ENCODE measurements around the gene BOLA3. TPM values are rescaled to one million over a fixed set of nuclear protein-coding genes. Genes with fewer than 3 reads are reported as not detected.

Gene BOLA3
- polyA plus RNA-seq (89.1 and 132 TPM in 2 replicates), polyA minus RNA-seq (34.3 and 35.2 TPM in 2 replicates)

DNA sequence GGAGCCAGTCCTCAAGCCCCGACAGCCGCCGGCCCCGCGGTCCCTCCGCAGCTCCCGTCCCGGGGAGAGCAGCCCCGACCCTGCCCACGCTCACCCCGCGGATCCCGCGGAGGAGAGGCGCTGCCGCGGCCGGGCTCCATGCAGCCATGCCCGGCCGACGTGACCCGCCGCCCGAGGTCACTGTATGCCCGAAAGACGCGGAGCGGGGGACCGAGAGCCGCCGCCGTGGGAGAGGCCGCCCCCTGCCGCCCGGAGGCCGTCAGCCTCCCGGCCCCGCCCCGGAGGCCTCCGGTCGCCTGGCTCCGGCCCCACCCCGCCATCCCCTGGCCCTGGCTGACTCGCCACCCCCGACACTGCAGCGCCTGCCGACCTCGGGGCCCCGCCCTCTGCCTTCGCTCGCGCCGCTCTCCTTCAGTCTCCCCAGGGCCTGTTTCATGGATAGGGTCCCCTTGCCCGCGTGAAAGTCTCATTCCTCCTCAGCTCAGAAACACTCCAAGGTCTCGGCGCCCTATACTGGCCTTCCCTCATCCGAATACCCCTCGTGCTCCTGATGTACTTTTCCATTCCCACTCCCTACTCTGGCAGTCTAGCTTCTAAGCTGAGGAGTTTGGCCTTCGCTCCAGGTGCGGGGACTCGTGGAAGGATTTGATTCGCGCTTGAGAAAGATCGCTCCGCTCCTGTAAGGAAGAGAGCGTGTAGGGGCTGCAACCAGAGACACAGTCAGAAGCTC lies at the start of gene BOLA3:
Gene BOLA3, minus strand, starts transcription at position 186 of the 730 bp plus-strand sequence. Its CDS starts 38 bp downstream, at position 148.
- Histone ChIP-seq H3K9ac (ENCODE audit: low read length) (peak within 1 kb of the TSS; percentile 76), H3K9me3 (ENCODE audit: low read length) (no peaks in the 10 kb centered on the region), H3K36me3 (ENCODE audit: insufficient read depth, low read length) (peaks cover 3% of the 10 kb centered on the region), H3F3A (ENCODE audit: insufficient read depth, low read length, poor library complexity, severe bottlenecking) (no peaks in the 10 kb centered on the region), H3K27me3 (ENCODE audit: insufficient read depth, low read depth, low read length) (no peaks in the 10 kb centered on the region), H3K79me2 (replicated peaks; ENCODE audit: insufficient read depth, low read length) (peaks cover 16% of the 10 kb centered on the region), H3K9me2 (ENCODE audit: insufficient read depth, low read length) (no peaks in the 10 kb centered on the region), H2AFZ (ENCODE audit: low read depth, low read length) (peak within 1 kb of the TSS; percentile 56), H3K27ac (ENCODE audit: low read length) (peak within 1 kb of the TSS; percentile 72), H4K20me1 (ENCODE audit: insufficient read depth) (no peaks in the 10 kb centered on the region), H3K4me3 (ENCODE audit: low read length) (peak within 1 kb of the TSS; percentile 94), H3K4me2 (ENCODE audit: low read length) (peak within 1 kb of the TSS; percentile 94)
- TF ChIP-seq EZH2 (IDR thresholded peaks at IDR 0.05; ENCODE audit: borderline replicate concordance, insufficient read depth, low read length, poor library complexity, severe bottlenecking), result no peak
- TF ChIP-seq POLR2AphosphoS5 (IDR thresholded peaks at IDR 0.05), result peak; percentile 21
- TF ChIP-seq RAD21 (conservative IDR thresholded peaks at IDR 0.05), result peak; percentile 75
- no peak for TF ChIP-seq TAF1 (IDR thresholded peaks at IDR 0.05; ENCODE audit: low read depth)
- TF ChIP-seq MXI1 (conservative IDR thresholded peaks at IDR 0.05; ENCODE audit: poor library complexity, severe bottlenecking), result peak; percentile 90
- TF ChIP-seq SMC3 (conservative IDR thresholded peaks at IDR 0.05; ENCODE audit: poor library complexity), result peak; percentile 77
- TF ChIP-seq, protein P1, sequence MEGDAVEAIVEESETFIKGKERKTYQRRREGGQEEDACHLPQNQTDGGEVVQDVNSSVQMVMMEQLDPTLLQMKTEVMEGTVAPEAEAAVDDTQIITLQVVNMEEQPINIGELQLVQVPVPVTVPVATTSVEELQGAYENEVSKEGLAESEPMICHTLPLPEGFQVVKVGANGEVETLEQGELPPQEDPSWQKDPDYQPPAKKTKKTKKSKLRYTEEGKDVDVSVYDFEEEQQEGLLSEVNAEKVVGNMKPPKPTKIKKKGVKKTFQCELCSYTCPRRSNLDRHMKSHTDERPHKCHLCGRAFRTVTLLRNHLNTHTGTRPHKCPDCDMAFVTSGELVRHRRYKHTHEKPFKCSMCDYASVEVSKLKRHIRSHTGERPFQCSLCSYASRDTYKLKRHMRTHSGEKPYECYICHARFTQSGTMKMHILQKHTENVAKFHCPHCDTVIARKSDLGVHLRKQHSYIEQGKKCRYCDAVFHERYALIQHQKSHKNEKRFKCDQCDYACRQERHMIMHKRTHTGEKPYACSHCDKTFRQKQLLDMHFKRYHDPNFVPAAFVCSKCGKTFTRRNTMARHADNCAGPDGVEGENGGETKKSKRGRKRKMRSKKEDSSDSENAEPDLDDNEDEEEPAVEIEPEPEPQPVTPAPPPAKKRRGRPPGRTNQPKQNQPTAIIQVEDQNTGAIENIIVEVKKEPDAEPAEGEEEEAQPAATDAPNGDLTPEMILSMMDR (IDR thresholded peaks at IDR 0.05; ENCODE audit: poor library complexity, severe bottlenecking), result peak; percentile 79
- TF ChIP-seq REST (IDR thresholded peaks at IDR 0.05; ENCODE audit: borderline replicate concordance), result peak; percentile 21
- TF ChIP-seq EP300 (conservative IDR thresholded peaks at IDR 0.05; ENCODE audit: poor library complexity, severe bottlenecking), result no peak

DNA sequence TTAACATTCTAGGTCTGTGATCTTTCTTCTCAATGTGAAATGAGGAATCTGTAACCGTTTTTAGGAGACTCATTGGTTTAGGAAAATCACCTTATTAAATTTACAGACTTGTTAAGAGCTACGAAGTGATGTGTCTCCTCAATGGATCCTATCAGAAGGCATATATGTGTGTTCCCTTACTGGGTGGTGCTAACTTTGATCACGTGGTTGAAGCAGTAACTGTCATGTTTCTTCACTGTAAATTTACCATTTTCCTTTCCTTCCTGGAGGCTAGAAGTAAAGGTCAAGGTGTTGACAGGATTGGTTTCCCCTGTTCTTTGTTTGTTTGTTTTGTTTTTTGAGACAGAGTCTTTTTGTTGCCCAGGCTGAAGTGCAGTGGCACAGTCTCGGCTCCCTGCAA lies 49.3 kb upstream of the BOLA3 start:
- peaks cover 12% of the 10 kb centered on the region for H3K79me2 ChIP-seq (replicated peaks; ENCODE audit: insufficient read depth, low read length)
- H3K4me2 ChIP-seq (ENCODE audit: low read length), result no peak overlapping the region
- no peak overlapping the region for H3K27ac ChIP-seq (ENCODE audit: low read length)
- H3K36me3 ChIP-seq (ENCODE audit: insufficient read depth, low read length), result no peaks in the 10 kb centered on the region
- no peaks in the 10 kb centered on the region for H4K20me1 ChIP-seq (ENCODE audit: insufficient read depth)
- H3K4me3 ChIP-seq (ENCODE audit: low read length), result no peak overlapping the region
- no peaks in the 10 kb centered on the region for H3K9me2 ChIP-seq (ENCODE audit: insufficient read depth, low read length)
- H3K9me3 ChIP-seq (ENCODE audit: low read length), result no peaks in the 10 kb centered on the region
- TF ChIP-seq EZH2 (IDR thresholded peaks at IDR 0.05; ENCODE audit: borderline replicate concordance, insufficient read depth, low read length, poor library complexity, severe bottlenecking), result no peak
- TF ChIP-seq TAF1 (IDR thresholded peaks at IDR 0.05; ENCODE audit: low read depth), result no peak
- TF ChIP-seq, protein P1 (IDR thresholded peaks at IDR 0.05; ENCODE audit: poor library complexity, severe bottlenecking), result no peak
- no peak for TF ChIP-seq SMC3 (conservative IDR thresholded peaks at IDR 0.05; ENCODE audit: poor library complexity)
- no peak for TF ChIP-seq POLR2AphosphoS5 (IDR thresholded peaks at IDR 0.05)
- no peak for TF ChIP-seq RAD21 (conservative IDR thresholded peaks at IDR 0.05)
- TF ChIP-seq EP300 (conservative IDR thresholded peaks at IDR 0.05; ENCODE audit: poor library complexity, severe bottlenecking), result no peak
- no peak for TF ChIP-seq REST (IDR thresholded peaks at IDR 0.05; ENCODE audit: borderline replicate concordance)
- TF ChIP-seq MXI1 (conservative IDR thresholded peaks at IDR 0.05; ENCODE audit: poor library complexity, severe bottlenecking), result no peak
- H3F3A ChIP-seq (ENCODE audit: insufficient read depth, low read length, poor library complexity, severe bottlenecking), result peaks cover 5% of the 10 kb centered on the region
- no peaks in the 10 kb centered on the region for H3K27me3 ChIP-seq (ENCODE audit: insufficient read depth, low read depth, low read length)
- H2AFZ ChIP-seq (ENCODE audit: low read depth, low read length), result no peak overlapping the region
- H3K9ac ChIP-seq (ENCODE audit: low read length), result no peak overlapping the region
